Measurements from ENCODE around the gene FUNDC1.

DNA sequence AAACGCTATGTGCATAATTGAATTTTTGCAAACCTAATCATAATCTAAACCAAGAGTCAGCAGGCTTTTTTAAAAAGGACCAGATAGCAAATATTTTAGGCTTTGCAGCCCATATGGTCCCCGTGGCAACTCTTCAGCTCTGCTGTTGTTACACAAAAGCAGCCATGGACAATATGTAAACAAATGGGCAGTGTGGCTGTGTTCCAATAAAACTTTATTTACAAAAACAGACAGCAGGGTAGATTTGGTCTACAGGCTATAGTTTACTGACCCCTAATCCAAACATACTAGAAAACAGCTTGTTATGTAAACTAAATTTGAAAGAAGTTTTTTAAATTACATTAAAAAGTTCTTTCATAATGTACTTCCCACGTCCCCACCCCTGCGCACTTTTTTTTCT, 53.1 kb downstream of the FUNDC1 start:
- TF ChIP-seq EZH2phosphoT487 (IDR thresholded peaks at IDR 0.05; ENCODE audit: insufficient read depth, low read depth) (no peak), EZH2 (IDR thresholded peaks at IDR 0.05; ENCODE audit: insufficient read depth, poor library complexity, severe bottlenecking) (no peak)
